Activated T-helper 2 cell treated with anti-CD3 and anti-CD28 coated beads, Interferon-gamma antibody, Interleukin-2, Interleukin-4, amounts not matched to agents 10 μg/mL and 5 μg/mL and 100 μg/mL, durations not matched to agents 14 hours and 24 hours and 36 hours (primary cell): ENCODE measurements around the gene MATR3. TPM values are rescaled to one million over a fixed set of nuclear protein-coding genes. Genes with fewer than 3 reads are reported as not detected.
"Not testable (repeated sequence)": the region's sequence is repeated elsewhere in the genome, so short reads cannot be mapped to it uniquely, and the experiment has no call there.

Source experiments
- DNase-seq: peaks from one replicate; pipeline ENCODE4 v3.0.0; 2021; ENCODE audit warnings: low spot score
- H3K27ac Mint-ChIP-seq: one replicate; pipeline ENCODE4 v1.8.0; 2021; ENCODE audit warnings: mixed read lengths
- H3K27me3 Mint-ChIP-seq: one replicate; pipeline ENCODE4 v1.8.0; 2021; ENCODE audit warnings: low read depth, mixed read lengths
- H3K36me3 Mint-ChIP-seq: one replicate; pipeline ENCODE4 v1.8.0; 2021; ENCODE audit warnings: low read depth, mixed read lengths
- H3K4me1 Mint-ChIP-seq: one replicate; pipeline ENCODE4 v1.8.0; 2021; ENCODE audit warnings: low read depth, mixed read lengths
- H3K4me3 Mint-ChIP-seq: one replicate; pipeline ENCODE4 v1.8.0; 2021; ENCODE audit warnings: low read depth, mild to moderate bottlenecking, moderate library complexity, mixed read lengths
- H3K9me3 Mint-ChIP-seq: one replicate; pipeline ENCODE4 v1.8.0; 2021; ENCODE audit warnings: mixed read lengths
- intact Hi-C: fragments of 100-400 bp; cut with micrococcal nuclease; formaldehyde crosslinking; loops from one replicate; pipeline ENCODE4 v1.15.1; 2023
- total RNA-seq: library from RNA; stranded (reverse); gene quantifications from 2 replicates; pipeline ENCODE4 v1.2.3, GENCODE V29; 2022

The MATR3 gene
- total RNA-seq, 1 donor from 2014 or later, result 259 TPM

GRCh38 chr5:139263946-139264345, 29.6 kb upstream of the MATR3 start:
- H3K4me3 Mint-ChIP-seq, result no peak overlapping the region
- H3K27ac Mint-ChIP-seq, result no peak overlapping the region
- intact Hi-C loops, result loop anchor here (2.0 to 10.0 kb wide), 3 partner anchors 439 to 621 kb away; no protein-coding TSS in a partner anchor
- H3K4me1 Mint-ChIP-seq, result peaks cover 11% of the 10 kb centered on the region
- H3K36me3 Mint-ChIP-seq, result no peaks in the 10 kb centered on the region
- no peak for DNase-seq
- peaks cover 19% of the 10 kb centered on the region for H3K27me3 Mint-ChIP-seq
- no peaks in the 10 kb centered on the region for H3K9me3 Mint-ChIP-seq

- H3K27me3 Mint-ChIP-seq, result peaks cover 12% of the 10 kb centered on the region
- intact Hi-C loops, result loop anchor here (10.0 kb wide), 1 partner anchor 440 kb away; no protein-coding TSS in a partner anchor
- H3K4me1 Mint-ChIP-seq, result peaks cover 12% of the 10 kb centered on the region
- no peaks in the 10 kb centered on the region for H3K9me3 Mint-ChIP-seq
- H3K27ac Mint-ChIP-seq, result no peak overlapping the region
- no peak for DNase-seq
- H3K4me3 Mint-ChIP-seq, result no peak overlapping the region
- H3K36me3 Mint-ChIP-seq, result no peaks in the 10 kb centered on the region
These were observed 28.5 kb upstream of the MATR3 start for GRCh38 chr5:139265001-139265400.

- H3K27me3 Mint-ChIP-seq, result peaks cover 4% of the 10 kb centered on the region
- H3K36me3 Mint-ChIP-seq, result no peaks in the 10 kb centered on the region
- no peaks in the 10 kb centered on the region for H3K9me3 Mint-ChIP-seq
- DNase-seq, result no peak
- H3K4me1 Mint-ChIP-seq, result peaks cover 14% of the 10 kb centered on the region
- no peak overlapping the region for H3K4me3 Mint-ChIP-seq
- H3K27ac Mint-ChIP-seq, result no peak overlapping the region
- intact Hi-C loops, result loop anchor here (10.0 kb wide), 1 partner anchor 441 kb away; no protein-coding TSS in a partner anchor
These were observed 27.3 kb upstream of the MATR3 start for GRCh38 chr5:139266236-139266635.

- no peaks in the 10 kb centered on the region for H3K36me3 Mint-ChIP-seq
- H3K27me3 Mint-ChIP-seq, result peaks cover 4% of the 10 kb centered on the region
- H3K4me3 Mint-ChIP-seq, result no peak overlapping the region
- H3K27ac Mint-ChIP-seq, result no peak overlapping the region
- peaks cover 20% of the 10 kb centered on the region for H3K4me1 Mint-ChIP-seq
- intact Hi-C loops, result loop anchor here (10.0 kb wide), 1 partner anchor 443 kb away; no protein-coding TSS in a partner anchor
- DNase-seq, result no peak
- H3K9me3 Mint-ChIP-seq, result no peaks in the 10 kb centered on the region
These were observed 26.1 kb upstream of the MATR3 start for GRCh38 chr5:139267481-139267880.

GRCh38 chr5:139268364-139269202, 25.0 kb upstream of the MATR3 start:
- Mint-ChIP-seq H3K27ac (no peak overlapping the region), H3K27me3 (peaks cover 4% of the 10 kb centered on the region), H3K36me3 (no peaks in the 10 kb centered on the region), H3K4me3 (no peak overlapping the region), H3K9me3 (no peaks in the 10 kb centered on the region), H3K4me1 (peaks cover 24% of the 10 kb centered on the region)
- DNase-seq, result no peak
- intact Hi-C loops, result loop anchor here (10.0 kb wide), 1 partner anchor 444 kb away; no protein-coding TSS in a partner anchor

GRCh38 chr5:139270718-139271117, 22.8 kb upstream of the MATR3 start:
- H3K4me1 Mint-ChIP-seq, result peaks cover 25% of the 10 kb centered on the region
- DNase-seq, H3K27me3 Mint-ChIP-seq, H3K27ac Mint-ChIP-seq, H3K4me3 Mint-ChIP-seq, H3K9me3 Mint-ChIP-seq: not testable (repeated sequence)
- intact Hi-C loops, result loop anchor here (5.0 to 10.0 kb wide), 4 partner anchors 122 to 806 kb away; partner anchors contain the start of gene EGR1
- H3K36me3 Mint-ChIP-seq, result peaks cover 13% of the 10 kb centered on the region

- H3K9me3 Mint-ChIP-seq, result no peaks in the 10 kb centered on the region
- peaks cover 20% of the 10 kb centered on the region for H3K36me3 Mint-ChIP-seq
- peaks cover 31% of the 10 kb centered on the region for H3K4me1 Mint-ChIP-seq
- no peak overlapping the region for H3K27ac Mint-ChIP-seq
- DNase-seq, result no peak
- intact Hi-C loops, result loop anchor here (5.0 to 10.0 kb wide), 4 partner anchors 121 to 807 kb away; partner anchors contain the start of gene EGR1
- no peaks in the 10 kb centered on the region for H3K27me3 Mint-ChIP-seq
- no peak overlapping the region for H3K4me3 Mint-ChIP-seq
These were observed 22.1 kb upstream of the MATR3 start for GRCh38 chr5:139271201-139272027.

- Mint-ChIP-seq H3K27me3 (no peaks in the 10 kb centered on the region), H3K4me1 (peaks cover 40% of the 10 kb centered on the region), H3K27ac (peak overlapping the region; percentile 42), H3K4me3 (peak overlapping the region; percentile 94), H3K36me3 (peaks cover 31% of the 10 kb centered on the region), H3K9me3 (no peaks in the 10 kb centered on the region)
- intact Hi-C loops, result loop anchor here (1.0 to 10.0 kb wide), 5 partner anchors 120 to 808 kb away; partner anchors contain the start of genes EGR1 and HSPA9
- DNase-seq, result no peak
These were observed 20.8 kb upstream of the MATR3 start for GRCh38 chr5:139272471-139273321.

- intact Hi-C loops, result loop anchor here (1.0 to 10.0 kb wide), 5 partner anchors 119 to 808 kb away; partner anchors contain the start of genes EGR1 and HSPA9
- Mint-ChIP-seq H3K36me3 (peaks cover 36% of the 10 kb centered on the region), H3K4me3 (peak overlapping the region; percentile 94), H3K27me3 (no peaks in the 10 kb centered on the region), H3K27ac (peak overlapping the region; percentile 42), H3K4me1 (peaks cover 42% of the 10 kb centered on the region), H3K9me3 (no peaks in the 10 kb centered on the region)
- DNase-seq, result no peak
These were observed 20.3 kb upstream of the MATR3 start for GRCh38 chr5:139273322-139273571.

- peaks cover 41% of the 10 kb centered on the region for H3K36me3 Mint-ChIP-seq
- peaks cover 42% of the 10 kb centered on the region for H3K4me1 Mint-ChIP-seq
- H3K9me3 Mint-ChIP-seq, result no peaks in the 10 kb centered on the region
- H3K27ac Mint-ChIP-seq, result peak overlapping the region; percentile 42
- H3K27me3 Mint-ChIP-seq, result no peaks in the 10 kb centered on the region
- DNase-seq, result peak; percentile 88
- H3K4me3 Mint-ChIP-seq, result peak overlapping the region; percentile 94
- intact Hi-C loops, result loop anchor here (1.0 to 10.0 kb wide), 7 partner anchors 19 to 809 kb away; partner anchors contain the start of genes EGR1, HSPA9, MATR3 and SIL1
These were observed 19.8 kb upstream of the MATR3 start for GRCh38 chr5:139273572-139274289.

GRCh38 chr5:139275536-139275935, 18.0 kb upstream of the MATR3 start:
- Mint-ChIP-seq H3K4me1 (peaks cover 47% of the 10 kb centered on the region), H3K36me3 (peaks cover 57% of the 10 kb centered on the region), H3K27ac (peak overlapping the region; percentile 73), H3K27me3 (no peaks in the 10 kb centered on the region), H3K9me3 (no peaks in the 10 kb centered on the region), H3K4me3 (peak overlapping the region; percentile 94)
- no peak for DNase-seq
- intact Hi-C loops, result loop anchor here (2.0 to 10.0 kb wide), 2 partner anchors 17 to 811 kb away; partner anchors contain the start of genes EGR1 and MATR3
